MM.1S (cell line): ENCODE results near the gene TMEM204.

ENCODE experiments used
- DNase-seq: peaks from one replicate; pipeline ENCODE4 v3.0.0-alpha.2; 2015
- H2AFZ ChIP-seq: fragments of 300-600 bp; sonication (generic); 2 replicates; pipeline ENCODE4 v1.6.0; 2016; ENCODE audit warnings: antibody characterized with exemption, low read length
- H3F3A ChIP-seq: fragments of 300-600 bp; sonication (generic); 2 replicates; pipeline ENCODE4 v1.6.1; 2016; ENCODE audit warnings: mild to moderate bottlenecking, antibody characterized with exemption, low read length, moderate library complexity, mixed read lengths; ENCODE audit not compliant: insufficient read depth
- H3K27ac ChIP-seq: fragments of 300-600 bp; sonication (generic); 2 replicates; pipeline ENCODE4 v1.5.1; 2016; ENCODE audit warnings: mild to moderate bottlenecking, low read length
- H3K27me3 ChIP-seq: fragments of 300-600 bp; sonication (generic); replicated peaks from 2 replicates; pipeline ENCODE4 v1.6.0; 2016; ENCODE audit warnings: low read length; ENCODE audit not compliant: insufficient read depth
- H3K36me3 ChIP-seq: fragments of 300-600 bp; sonication (generic); replicated peaks from 2 replicates; pipeline ENCODE4 v1.6.1; 2016; ENCODE audit warnings: mild to moderate bottlenecking, low read length, mixed read lengths; ENCODE audit not compliant: insufficient read depth
- H3K4me1 ChIP-seq: fragments of 300-600 bp; sonication (generic); 2 replicates; pipeline ENCODE4 v1.6.1; 2016; ENCODE audit warnings: low read length, mixed read lengths
- H3K4me2 ChIP-seq: fragments of 300-600 bp; sonication (generic); 2 replicates; pipeline ENCODE4 v1.6.0; 2016; ENCODE audit warnings: low read depth, low read length
- H3K4me3 ChIP-seq: fragments of 300-600 bp; sonication (generic); 2 replicates; pipeline ENCODE4 v1.5.1; 2016; ENCODE audit warnings: low read length, mixed read lengths
- H3K79me2 ChIP-seq: fragments of 300-600 bp; sonication (generic); 2 replicates; pipeline ENCODE4 v1.6.1; 2016; ENCODE audit warnings: mixed run types, low read length, mixed read lengths
- H3K9ac ChIP-seq: fragments of 300-600 bp; sonication (generic); 2 replicates; pipeline ENCODE4 v1.6.1; 2016; ENCODE audit warnings: low read length, mixed read lengths
- H3K9me2 ChIP-seq: fragments of 300-600 bp; sonication (generic); replicated peaks from 2 replicates; pipeline ENCODE4 v1.6.1; 2016; ENCODE audit warnings: mild to moderate bottlenecking, low read length, mixed read lengths; ENCODE audit not compliant: insufficient read depth
- H3K9me3 ChIP-seq: fragments of 300-600 bp; sonication (generic); replicated peaks from 2 replicates; pipeline ENCODE4 v1.6.1; 2016; ENCODE audit warnings: mild to moderate bottlenecking, low read length, mixed read lengths; ENCODE audit not compliant: insufficient read depth
- H4K20me1 ChIP-seq: fragments of 300-600 bp; sonication (generic); 2 replicates; pipeline ENCODE4 v1.6.1; 2016; ENCODE audit warnings: mild to moderate bottlenecking, low read length, moderate library complexity, mixed read lengths; ENCODE audit not compliant: insufficient read depth
- CTCF ChIP-seq: fragments of 300-600 bp; sonication (generic); IDR thresholded peaks from 2 replicates; pipeline ENCODE4 v1.5.1; 2016; ENCODE audit warnings: antibody characterized with exemption, low read length, mixed read lengths
- EZH2 ChIP-seq: fragments of 300-600 bp; sonication (generic); optimal IDR thresholded peaks from 2 replicates; pipeline ENCODE3; 2017; ENCODE audit warnings: low read depth, mild to moderate bottlenecking, antibody characterized with exemption, low read length, mixed read lengths
- EZH2phosphoT487 ChIP-seq: fragments of 300-600 bp; sonication (generic); IDR thresholded peaks from 2 replicates; pipeline ENCODE4 v1.6.1; 2018; ENCODE audit warnings: antibody characterized with exemption, low read length

Gene TMEM204

GRCh38 chr16:1542533-1542932 is 9.1 kb downstream of the TMEM204 start:
- Histone ChIP-seq H3K27ac (no peak overlapping the region), H3K79me2 (no peaks in the 10 kb centered on the region), H3K9me2 (no peaks in the 10 kb centered on the region), H2AFZ (no peak overlapping the region), H3K36me3 (no peaks in the 10 kb centered on the region), H3F3A (no peaks in the 10 kb centered on the region), H3K9me3 (no peaks in the 10 kb centered on the region), H3K27me3 (peaks cover 7% of the 10 kb centered on the region), H3K4me2 (no peak overlapping the region), H4K20me1 (no peaks in the 10 kb centered on the region), H3K4me3 (no peak overlapping the region), H3K4me1 (peaks cover 16% of the 10 kb centered on the region), H3K9ac (no peak overlapping the region)
- DNase-seq, result no peak
- no peak for TF ChIP-seq CTCF
- no peak for TF ChIP-seq EZH2
- TF ChIP-seq EZH2phosphoT487, result no peak

GRCh38 chr16:1543085-1543896 is 9.8 kb downstream of the TMEM204 start:
- H3K36me3 ChIP-seq, result no peaks in the 10 kb centered on the region
- no peak for DNase-seq
- no peaks in the 10 kb centered on the region for H3K79me2 ChIP-seq
- TF ChIP-seq EZH2phosphoT487, result no peak
- TF ChIP-seq CTCF, result 0 out of 2 replicates have a peak, but pooled peaks have one; percentile 7
- H3K9ac ChIP-seq, result no peak overlapping the region
- no peak overlapping the region for H3K27ac ChIP-seq
- no peaks in the 10 kb centered on the region for H3F3A ChIP-seq
- no peaks in the 10 kb centered on the region for H4K20me1 ChIP-seq
- no peaks in the 10 kb centered on the region; the same call in 1 of the 2 replicates for H3K27me3 ChIP-seq
- peaks cover 16% of the 10 kb centered on the region for H3K4me1 ChIP-seq
- no peaks in the 10 kb centered on the region for H3K9me2 ChIP-seq
- H2AFZ ChIP-seq, result peak overlapping the region; percentile 51; the same call in 1 of the 2 replicates
- H3K4me2 ChIP-seq, result peak overlapping the region; percentile 39; the same call in 1 of the 2 replicates
- no peaks in the 10 kb centered on the region for H3K9me3 ChIP-seq
- H3K4me3 ChIP-seq, result no peak overlapping the region

- no peak for DNase-seq
- no peak overlapping the region for H3K9ac ChIP-seq
- no peaks in the 10 kb centered on the region for H3K36me3 ChIP-seq
- TF ChIP-seq EZH2phosphoT487 (no peak), EZH2 (no peak), CTCF (no peak)
- no peaks in the 10 kb centered on the region for H3K9me3 ChIP-seq
- H3K9me2 ChIP-seq, result no peaks in the 10 kb centered on the region
- H3K4me2 ChIP-seq, result no peak overlapping the region
- no peaks in the 10 kb centered on the region for H3K79me2 ChIP-seq
- peak overlapping the region; percentile 45; the same call in 1 of the 2 replicates for H2AFZ ChIP-seq
- H3K27me3 ChIP-seq, result no peaks in the 10 kb centered on the region; the same call in 1 of the 2 replicates
- H3K4me3 ChIP-seq, result no peak overlapping the region
- no peak overlapping the region for H3K27ac ChIP-seq
- H3F3A ChIP-seq, result no peaks in the 10 kb centered on the region
- H3K4me1 ChIP-seq, result peaks cover 16% of the 10 kb centered on the region
- no peaks in the 10 kb centered on the region for H4K20me1 ChIP-seq
These were observed 11.9 kb downstream of the TMEM204 start for GRCh38 chr16:1545044-1546040.
